HG03196 (cell line): ENCODE results near the gene SURF6.
"Not testable (repeated sequence)": the region's sequence is repeated elsewhere in the genome, so short reads cannot be mapped to it uniquely, and the experiment has no call there.

Source experiments
- ATAC-seq: cut with Tn5 transposase; IDR thresholded peaks from one replicate; pipeline ENCODE4 v1.9.1; 2021; ENCODE audit not compliant: unreplicated experiment

SURF6 gene

DNA sequence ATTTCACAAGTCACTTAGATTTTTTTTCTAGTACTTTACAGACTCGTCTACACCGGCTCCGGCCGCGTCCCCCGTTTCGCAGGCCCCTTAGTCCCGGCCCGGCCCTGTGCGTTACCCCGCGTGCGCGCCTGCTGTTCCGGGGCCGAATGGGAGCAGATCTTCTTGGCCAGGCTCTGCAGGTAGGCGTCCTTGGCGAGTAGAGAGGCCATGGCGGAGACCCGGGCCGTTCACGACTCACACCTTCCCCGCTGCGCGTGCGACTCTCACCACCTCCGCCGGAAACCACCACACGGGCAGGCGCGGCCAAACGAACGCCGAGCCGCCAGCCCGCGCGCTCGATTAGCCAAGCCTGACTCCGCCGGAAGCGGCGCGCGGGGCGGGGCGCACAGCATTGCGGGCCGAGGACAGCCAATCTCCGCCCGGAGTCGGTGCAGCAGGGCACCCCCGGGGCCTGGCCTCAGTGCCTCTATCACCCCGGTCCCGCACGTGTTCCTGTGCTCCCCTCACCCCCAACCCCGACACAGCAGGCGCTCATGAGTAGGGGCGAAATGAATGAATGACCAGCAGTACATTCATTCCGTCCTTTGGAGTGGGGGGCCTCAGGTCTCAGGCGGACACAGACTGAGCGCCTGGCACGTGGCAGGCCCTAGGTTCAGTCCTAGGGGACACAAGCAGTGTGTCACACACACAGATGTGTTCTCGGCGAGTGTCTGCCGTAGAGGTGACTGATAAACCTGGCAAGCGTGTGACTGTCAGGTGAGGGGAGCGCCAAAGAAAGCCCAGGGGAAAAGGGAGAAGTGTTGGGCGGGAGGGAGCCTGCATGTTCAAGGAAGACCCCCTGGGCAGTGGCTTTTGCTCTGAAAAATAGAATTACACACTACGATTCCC is at the start of gene SURF6:
TSS of gene SURF6 (minus strand) at position 265 of the 888 bp plus-strand sequence. CDS start at position 209, 56 bp downstream.
- peak; percentile 84 for ATAC-seq

DNA sequence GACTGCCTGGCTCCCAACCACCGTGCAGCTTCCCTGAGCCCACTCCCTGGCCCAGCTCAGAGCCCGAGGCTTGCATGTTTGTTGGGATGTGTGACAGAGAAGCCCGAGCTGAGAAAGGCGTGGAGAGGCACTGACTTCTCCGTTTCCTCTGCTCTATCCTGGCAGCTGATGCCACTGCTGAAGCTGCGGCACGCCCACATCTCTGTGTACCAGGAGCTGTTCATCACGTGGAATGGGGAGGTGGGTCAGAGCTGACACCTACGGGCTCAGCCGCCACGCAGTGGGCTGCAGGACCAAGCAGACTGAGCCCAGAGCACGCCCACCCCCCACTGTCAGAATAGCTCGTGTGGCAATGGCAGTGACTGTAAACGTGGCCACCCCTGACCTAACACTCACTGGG is 49.5 kb upstream of the SURF6 start:
- no peak for ATAC-seq

DNA sequence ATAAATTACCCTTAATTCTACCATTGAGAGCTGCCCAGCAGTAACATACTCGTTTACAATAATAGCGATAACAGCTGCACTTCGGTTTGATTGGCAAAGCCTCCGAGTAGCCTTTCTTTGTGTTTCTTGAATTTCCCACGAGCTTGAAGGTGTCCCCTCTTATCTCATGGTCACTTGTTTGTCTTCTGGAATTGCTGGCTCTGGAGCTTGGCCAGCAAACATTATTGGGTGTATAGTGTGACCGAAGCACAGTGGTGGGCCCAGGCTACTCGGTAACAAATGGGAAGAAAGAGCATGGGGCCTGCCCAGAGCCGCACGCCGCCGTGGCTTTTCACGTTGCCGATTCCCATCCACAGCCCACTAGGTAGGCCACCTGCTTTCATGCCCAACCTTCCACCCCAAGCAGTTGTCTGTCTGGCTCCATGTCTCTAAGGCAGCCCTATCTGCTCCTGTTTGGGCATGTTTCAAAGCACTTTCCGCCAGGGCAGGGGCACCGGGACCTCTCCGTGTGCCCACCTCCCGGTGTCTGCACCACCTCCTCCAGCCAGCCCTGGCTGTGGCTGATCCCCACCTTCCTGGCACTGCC is 48.8 kb upstream of the SURF6 start:
- ATAC-seq = no peak

DNA sequence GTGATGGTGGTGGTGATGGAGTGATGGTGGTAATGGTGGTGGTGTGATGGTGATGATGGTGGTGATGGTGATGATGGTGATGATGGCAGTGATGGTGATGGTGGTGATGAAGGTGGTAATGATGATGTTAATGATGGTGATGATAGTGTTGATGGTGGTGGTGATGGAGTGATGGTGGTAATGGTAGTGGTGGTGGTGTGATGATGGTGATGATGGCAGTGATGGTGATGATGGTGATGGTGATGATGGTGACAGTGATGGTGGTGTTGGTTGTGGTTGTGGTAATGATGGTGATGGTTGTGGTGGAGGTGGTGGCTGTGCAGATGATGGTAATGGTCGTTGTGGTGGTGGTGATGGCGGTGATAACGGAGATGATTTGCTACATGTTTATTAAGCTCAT is 47.5 kb upstream of the SURF6 start:
- ATAC-seq = no peak

DNA sequence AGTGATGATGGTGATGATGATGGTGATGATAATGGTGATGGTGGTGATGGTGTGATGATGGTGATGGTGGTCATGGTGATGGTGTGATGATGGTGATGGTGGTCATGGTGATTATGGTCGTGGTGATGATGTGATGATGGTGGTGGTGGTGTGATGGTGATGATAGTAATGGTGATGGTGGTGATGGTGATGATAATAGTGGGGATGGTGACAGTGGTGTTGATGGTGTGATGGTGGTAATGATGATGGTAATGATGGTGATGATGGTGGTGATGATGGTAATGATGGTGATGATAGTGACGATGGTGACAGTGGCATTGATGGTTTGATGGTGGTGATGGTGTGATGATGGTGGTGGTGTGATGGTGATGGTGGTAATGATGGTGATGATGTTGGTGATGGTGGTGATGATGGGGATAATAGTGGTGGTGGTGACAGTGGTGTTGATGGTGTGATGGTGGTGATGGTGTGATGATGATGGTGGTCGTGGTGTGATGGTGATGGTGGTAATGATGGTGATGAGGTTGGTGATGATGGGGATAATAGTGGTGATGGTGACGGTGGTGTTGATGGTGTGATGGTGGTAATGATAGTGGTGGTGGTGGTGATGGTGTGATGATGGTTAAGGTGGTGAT is 46.6 kb upstream of the SURF6 start:
- no peak for ATAC-seq

DNA sequence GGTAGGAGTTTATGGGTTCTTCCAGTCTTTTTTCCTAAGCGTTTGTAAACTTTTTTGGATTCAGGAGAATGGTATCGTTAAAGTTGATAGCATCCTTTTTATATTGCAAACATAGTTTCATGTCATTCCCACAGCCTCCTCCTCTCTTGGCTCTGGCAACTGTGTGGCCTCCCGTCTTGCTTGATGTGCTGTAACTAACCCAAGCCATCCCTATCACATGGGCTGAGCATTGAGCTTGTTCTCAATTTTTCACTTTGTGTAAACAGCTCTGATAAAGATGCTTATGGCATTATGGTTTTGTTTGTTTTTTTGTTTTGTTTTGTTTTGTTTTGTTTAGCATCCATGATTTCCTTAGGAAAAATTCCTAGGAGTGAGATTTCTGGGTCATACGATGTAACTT is 44.7 kb upstream of the SURF6 start:
- ATAC-seq = no peak

DNA sequence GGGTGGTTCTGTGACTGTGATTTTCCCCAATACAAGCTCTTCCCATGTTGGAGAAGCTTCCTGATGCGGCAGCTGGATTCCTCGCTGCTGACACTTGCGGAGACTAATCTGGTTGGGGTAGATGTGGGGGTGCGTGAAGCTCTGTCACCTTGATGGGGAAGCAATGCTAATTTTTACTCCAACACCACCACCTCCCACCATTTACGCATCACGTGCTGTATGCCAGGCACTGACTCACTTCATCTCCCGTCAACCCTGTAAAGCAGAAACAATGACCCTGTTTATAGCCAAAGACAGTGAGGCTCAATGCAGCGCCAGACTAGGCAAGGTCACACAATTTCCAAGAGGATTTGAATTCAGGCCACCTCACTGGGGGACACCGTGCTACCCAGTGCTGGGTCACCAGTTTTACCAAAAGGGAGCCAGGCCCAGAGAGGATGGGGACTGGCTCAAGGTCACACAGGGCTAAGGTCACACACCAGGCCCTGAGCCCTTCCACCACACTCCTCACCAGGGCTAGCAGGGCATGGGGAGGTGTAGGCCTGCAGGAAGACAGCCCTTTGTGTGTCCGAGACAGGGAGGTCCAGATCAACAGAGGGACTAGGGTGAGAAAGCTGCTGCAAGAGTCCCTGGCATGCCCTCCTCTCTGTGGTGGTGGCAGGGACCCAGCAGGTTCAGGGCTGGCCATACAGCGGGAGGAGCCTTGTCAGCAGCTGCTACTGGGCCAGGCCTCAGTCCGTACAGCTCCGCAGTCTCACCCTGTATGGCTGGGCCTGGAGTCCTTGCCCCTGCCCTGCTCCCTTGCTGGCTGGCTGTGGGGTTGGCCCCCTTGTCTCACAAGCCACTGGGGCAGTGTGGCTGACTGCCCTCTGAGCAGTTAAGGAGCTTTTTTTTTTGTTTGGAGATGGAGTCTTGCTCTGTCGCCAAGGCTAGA is 43.4 kb upstream of the SURF6 start:
- ATAC-seq = no peak

DNA sequence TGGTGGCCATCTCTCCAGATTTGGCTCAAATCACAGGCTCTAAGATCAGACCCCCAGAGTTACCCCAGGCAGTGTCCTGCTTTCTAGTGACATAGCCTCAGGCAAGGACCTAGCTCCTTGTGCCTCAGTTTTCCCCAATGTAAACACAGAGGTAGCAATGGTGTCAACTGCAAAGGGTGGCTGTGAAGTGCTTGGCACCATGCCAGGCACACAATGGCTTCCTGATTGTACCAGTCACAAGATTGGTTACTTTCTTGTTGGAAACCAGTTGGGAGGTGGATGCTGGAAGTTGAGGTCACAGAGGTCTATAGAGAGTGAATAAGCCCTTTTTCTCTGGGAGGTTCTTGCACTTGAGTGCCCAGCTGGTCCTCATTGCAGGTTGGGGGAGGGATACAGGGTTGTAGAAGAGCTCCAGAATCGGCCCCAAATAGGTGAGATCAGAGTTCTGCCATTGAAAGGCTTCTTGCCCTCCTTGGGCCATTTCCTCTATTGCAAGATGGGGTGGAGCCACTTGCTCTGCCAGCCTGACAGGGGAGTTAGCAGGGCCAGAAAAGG is 42.5 kb upstream of the SURF6 start:
- no peak for ATAC-seq

DNA sequence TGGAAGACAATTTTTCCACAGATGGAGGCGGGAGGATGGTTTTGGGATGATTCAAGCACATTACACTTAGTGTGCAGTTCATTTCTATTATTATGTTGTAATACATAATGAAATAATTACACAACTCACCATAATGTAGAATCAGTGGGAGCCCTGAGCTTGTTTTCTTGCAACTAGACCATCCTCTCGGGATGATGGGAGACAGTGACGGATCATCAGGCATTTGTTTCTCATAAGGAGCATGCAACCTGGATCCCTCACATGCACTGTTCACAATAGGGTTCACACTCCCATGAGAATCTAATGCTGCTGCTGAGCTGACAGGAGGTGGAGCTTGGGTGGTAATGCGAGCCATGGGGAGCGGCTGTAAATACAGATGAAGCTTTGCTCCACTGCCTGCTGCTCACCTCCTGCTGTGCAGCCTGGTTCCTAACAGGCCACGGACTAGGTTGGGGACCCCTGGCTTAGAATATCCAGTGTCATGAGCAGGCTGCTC is 41.8 kb upstream of the SURF6 start:
- ATAC-seq = no peak

DNA sequence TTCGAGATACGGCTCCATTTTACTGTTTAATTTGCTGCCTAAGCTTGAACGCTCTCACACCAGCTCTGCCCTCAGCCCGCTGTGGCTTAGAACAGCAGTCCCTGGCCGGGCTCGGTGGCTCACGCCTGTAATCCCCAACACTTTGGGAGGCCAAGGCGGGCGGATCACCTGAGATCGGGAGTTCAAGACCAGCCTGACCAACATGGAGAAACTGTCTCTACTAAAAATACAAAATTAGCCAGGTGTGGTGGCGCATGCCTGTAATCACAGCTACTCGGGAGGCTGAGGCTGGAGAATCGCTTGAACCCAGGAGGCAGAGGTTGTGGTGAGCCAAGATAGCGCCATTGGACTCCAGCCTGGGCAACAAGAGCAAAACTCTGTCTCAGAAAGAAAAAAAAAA is 41.3 kb upstream of the SURF6 start:
- ATAC-seq = not testable (repeated sequence)

DNA sequence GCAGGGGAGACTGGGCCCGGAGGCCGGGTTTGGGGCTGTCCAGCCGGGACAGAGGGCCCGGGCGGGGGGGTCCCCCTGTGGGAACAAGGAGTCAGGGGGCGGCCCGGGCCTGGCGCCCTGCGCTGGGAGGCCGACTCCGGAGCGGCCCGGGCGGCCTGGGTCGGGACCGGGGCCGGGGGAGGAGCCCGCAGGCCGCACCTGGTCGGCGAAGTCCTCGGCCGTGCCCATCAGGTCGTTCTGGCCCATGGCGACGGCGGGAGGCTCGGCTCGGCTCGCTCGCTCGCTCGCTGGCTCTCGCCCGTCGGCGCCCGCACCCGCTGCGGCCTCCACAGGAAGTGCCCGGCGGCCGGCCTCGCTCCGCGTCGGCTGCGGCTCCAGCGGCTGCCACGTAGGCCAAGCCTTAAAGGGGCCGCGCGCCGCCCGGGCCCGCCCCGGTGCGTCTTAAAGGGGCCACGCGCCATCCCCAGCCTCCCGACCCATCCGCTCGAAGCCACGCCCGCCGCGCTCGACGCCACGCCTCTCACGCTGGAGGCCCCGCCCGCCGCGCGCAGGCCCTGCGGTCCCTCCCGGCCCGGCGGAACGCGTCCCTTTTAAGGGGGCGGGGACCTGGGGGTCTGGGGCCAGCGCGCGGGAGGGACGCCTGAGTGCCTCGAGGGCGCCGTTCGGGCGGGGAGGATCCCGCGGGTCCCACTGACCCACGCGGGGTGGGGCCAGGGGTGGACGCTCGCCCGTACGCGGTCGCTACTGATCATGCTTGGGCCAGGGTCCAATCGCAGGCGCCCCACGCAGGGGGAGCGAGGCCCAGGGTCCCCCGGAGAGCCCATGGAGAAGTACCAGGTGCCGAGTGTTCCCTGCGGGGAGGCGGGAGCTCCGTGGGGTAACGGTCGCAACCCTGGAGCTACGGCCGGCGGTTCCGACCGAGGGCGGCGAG is 40.0 kb upstream of the SURF6 start, which contains the start of the genes STKLD1 and SURF4:
TSS of gene STKLD1 (plus strand) at position 643 of the 931 bp plus-strand sequence. CDS start at position 751, 108 bp downstream.
TSS of gene SURF4 (minus strand) at position 337 of the 931 bp plus-strand sequence. CDS start at position 246, 91 bp downstream.
- ATAC-seq = peak; percentile 87

DNA sequence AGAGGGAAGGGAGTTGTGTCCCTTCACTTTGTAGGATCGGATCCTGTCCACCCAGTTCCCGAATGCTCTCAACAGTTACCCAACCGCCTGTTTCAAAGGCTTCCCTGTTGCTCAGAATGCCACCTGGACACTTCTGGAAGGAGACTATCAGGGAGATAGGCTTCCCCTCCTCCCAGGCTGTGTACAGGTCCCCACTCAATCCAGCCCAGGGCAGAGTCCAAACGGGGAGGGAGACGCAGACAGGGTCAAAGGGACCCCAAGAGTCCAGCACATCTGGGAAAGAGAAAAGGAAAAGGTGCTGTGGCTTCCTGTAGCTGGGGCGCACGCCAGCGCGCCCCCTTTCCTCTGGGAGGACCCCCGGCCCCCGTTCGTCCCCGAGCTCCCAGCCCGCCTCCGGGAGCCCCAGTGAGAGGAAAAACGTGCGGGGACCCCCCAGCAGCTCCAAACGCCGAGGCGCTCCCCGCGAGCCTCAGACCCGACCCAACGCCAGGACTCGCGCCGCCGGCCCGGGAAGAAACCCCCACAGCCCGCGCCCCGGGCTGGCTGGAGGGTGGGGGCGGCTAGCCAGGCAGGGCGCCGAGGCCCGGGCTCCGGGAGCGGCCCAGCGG is 39.2 kb upstream of the SURF6 start:
- ATAC-seq = peak; percentile 14

DNA sequence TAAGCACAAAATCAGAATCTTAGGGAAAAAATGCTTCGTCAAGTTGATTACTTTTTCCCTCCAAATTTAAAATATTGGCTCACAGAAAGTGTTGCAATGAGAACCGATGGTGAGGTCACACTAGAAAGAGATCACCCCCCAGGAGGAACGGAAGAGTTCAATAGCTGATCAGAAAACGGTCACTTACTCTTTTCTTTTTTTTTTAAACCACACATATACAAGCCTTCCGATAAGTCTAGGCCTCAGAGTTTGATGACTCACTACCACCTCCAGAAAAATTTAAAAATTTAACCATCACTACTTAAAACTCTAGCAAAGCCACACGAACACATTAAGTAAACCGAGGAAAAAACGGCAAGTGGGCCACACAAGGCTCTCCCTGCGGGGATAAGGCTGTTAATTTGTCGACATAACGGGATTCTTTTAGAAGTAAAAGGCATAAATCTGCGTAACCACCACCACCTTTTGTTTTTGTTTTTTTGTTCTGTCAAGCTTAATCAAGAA is 38.7 kb upstream of the SURF6 start:
- ATAC-seq = no peak

DNA sequence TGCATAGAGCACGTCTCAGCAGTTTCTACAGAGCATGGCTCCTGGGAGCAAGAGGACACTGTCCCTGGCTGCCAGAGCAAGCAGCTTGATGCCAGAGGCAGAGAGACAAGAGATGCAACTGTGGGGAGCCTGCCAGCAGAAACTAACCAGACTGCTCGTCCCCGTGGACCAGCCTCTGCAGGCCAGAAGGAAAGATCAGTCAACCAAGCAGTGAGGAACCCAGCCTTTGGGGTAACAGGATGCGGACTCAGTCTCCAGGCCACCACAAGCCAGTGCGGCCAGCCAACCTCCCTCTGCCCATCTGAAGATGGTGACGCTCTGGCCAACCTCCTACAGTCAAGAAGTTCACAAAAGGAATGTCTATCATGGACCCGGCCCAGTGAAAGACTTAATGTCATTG is 36.2 kb upstream of the SURF6 start:
- no peak for ATAC-seq

DNA sequence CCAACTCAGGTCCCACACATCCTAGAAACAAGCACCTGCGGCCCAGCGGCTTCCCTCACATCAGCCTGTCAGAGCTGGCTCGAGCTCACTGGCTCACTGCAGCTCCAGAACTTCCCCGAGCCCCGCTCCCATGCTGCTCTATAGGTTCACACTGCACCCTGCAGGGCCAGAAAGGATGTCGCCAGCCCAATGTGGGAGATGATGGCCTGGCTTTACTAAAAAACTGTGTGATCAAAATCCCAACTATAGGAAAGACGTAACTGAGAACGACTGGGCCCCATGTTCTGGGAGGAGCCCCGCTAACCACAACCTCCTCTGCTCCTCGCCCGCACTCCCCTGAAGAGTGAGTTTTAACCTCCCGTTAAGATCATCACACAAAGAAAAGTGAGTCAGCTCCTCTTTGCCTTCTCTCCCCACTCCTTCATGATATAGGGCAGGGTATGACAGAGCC is 35.3 kb upstream of the SURF6 start:
- ATAC-seq = no peak

DNA sequence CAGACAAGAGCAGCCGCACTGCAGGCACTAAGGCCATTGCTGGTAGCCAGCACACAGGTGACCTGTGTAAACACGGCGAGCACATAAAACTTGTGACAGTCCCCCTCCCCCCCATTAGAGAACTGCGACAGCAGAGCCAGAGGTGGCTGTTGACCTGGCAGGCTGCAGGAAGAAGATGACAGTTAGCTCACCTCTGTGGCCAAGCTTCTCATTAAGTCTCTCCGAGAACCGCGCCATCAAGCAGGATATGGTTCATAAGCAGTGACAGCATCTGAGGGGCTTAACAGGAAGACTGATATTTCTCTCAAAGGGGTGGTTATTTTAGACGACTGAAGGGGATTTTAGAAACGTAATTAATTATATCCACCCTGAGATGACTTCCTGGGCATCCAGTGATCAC is 34.7 kb upstream of the SURF6 start:
- ATAC-seq = no peak

DNA sequence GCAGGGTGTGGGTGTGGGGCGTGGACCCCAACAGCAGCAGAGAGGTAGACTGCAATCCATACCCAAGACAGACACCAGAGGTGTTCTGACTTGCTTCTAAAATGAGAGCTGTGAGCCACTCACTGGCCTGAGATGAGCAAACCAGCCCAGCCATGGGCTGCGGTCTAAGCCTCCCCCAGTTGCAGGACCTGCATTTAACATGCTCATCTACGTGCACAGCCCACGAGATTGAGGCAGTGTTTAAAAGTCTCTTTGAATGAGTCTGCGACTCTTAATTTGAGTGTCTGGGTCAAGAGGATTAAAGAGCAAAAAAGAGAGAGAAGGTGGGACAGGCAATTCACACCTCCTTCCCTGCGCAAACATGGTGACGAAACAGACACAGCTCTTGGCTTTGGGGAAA is 33.9 kb upstream of the SURF6 start:
- no peak for ATAC-seq

DNA sequence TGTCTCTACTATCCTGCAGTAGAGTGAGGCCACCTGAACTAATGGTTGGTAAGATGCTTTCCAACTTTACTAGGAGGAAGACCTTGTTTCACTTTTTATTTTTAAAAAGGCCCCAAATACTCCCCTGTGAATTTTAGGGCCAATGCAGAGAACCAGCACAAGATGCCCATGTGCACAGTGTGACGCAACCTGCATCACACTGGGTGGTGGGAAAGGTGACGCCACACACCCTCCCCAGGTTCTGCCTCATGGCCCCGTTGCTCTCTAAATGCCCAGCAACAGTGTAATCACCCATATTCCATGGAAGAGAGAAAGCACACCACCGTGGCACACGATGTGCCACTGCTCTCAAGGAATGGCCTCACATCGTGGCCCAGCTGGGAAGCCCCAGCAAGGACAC is 33.4 kb upstream of the SURF6 start:
- no peak for ATAC-seq
